HUES6 (cell line): ENCODE results near the gene ST8SIA4.
"Not testable (repeated sequence)": the region's sequence is repeated elsewhere in the genome, so short reads cannot be mapped to it uniquely, and the experiment has no call there.

ENCODE experiments used
- H3K27ac ChIP-seq: 2 replicates; pipeline ENCODE4 v1.7.0; 2013; ENCODE audit warnings: low read depth, mild to moderate bottlenecking, low read length, inconsistent platforms
- H3K27me3 ChIP-seq: 2 replicates; pipeline ENCODE4 v1.6.1; 2013; ENCODE audit warnings: low read length; ENCODE audit not compliant: control insufficient read depth, insufficient read depth
- H3K36me3 ChIP-seq: 2 replicates; pipeline ENCODE4 v1.6.1; 2013; ENCODE audit warnings: low read length; ENCODE audit not compliant: control insufficient read depth, insufficient read depth
- H3K4me1 ChIP-seq: 2 replicates; pipeline ENCODE4 v1.6.1; 2013; ENCODE audit warnings: low read length; ENCODE audit not compliant: control insufficient read depth, insufficient read depth
- H3K4me3 ChIP-seq: 2 replicates; pipeline ENCODE4 v1.5.1; 2013; ENCODE audit warnings: low read depth, low read length
- H3K9ac ChIP-seq: one replicate; pipeline ENCODE4 v1.6.1; 2013; ENCODE audit warnings: mild to moderate bottlenecking, low read length
- H3K9me3 ChIP-seq: 2 replicates; pipeline ENCODE4 v1.6.1; 2013; ENCODE audit warnings: low read depth, low read length; ENCODE audit not compliant: control insufficient read depth, insufficient read depth

Gene ST8SIA4

GRCh38 chr5:100794844-100795243, 108.2 kb downstream of the ST8SIA4 start:
- Histone ChIP-seq H3K9me3 (no peaks in the 10 kb centered on the region), H3K4me3 (no peak overlapping the region), H3K9ac (no peak overlapping the region), H3K36me3 (no peaks in the 10 kb centered on the region), H3K4me1 (peaks cover 13% of the 10 kb centered on the region), H3K27ac (no peak overlapping the region), H3K27me3 (no peaks in the 10 kb centered on the region)

- no peak overlapping the region for H3K4me3 ChIP-seq
- H3K36me3 ChIP-seq, result no peaks in the 10 kb centered on the region
- H3K9ac ChIP-seq, result no peak overlapping the region
- H3K27me3 ChIP-seq, result no peaks in the 10 kb centered on the region
- no peaks in the 10 kb centered on the region for H3K9me3 ChIP-seq
- H3K27ac ChIP-seq, result no peak overlapping the region
- H3K4me1 ChIP-seq, result peaks cover 18% of the 10 kb centered on the region
Measured at GRCh38 chr5:100794218-100794617, 108.9 kb downstream of the ST8SIA4 start.

- no peak overlapping the region for H3K9ac ChIP-seq
- H3K27me3 ChIP-seq, result no peaks in the 10 kb centered on the region
- H3K9me3 ChIP-seq, result no peaks in the 10 kb centered on the region
- no peaks in the 10 kb centered on the region for H3K36me3 ChIP-seq
- H3K4me3 ChIP-seq, result no peak overlapping the region
- no peak overlapping the region for H3K27ac ChIP-seq
- peaks cover 18% of the 10 kb centered on the region for H3K4me1 ChIP-seq
Measured at GRCh38 chr5:100792781-100793180, 110.3 kb downstream of the ST8SIA4 start.

- Histone ChIP-seq H3K4me3 (no peak overlapping the region), H3K9me3 (no peaks in the 10 kb centered on the region), H3K27me3 (no peaks in the 10 kb centered on the region), H3K4me1 (peaks cover 18% of the 10 kb centered on the region), H3K36me3 (no peaks in the 10 kb centered on the region), H3K9ac (no peak overlapping the region), H3K27ac (no peak overlapping the region)
Measured at GRCh38 chr5:100791391-100791790, 111.7 kb downstream of the ST8SIA4 start.

- H3K36me3 ChIP-seq, result no peaks in the 10 kb centered on the region
- H3K4me3 ChIP-seq, result no peak overlapping the region
- H3K27ac ChIP-seq, result no peak overlapping the region
- no peaks in the 10 kb centered on the region for H3K27me3 ChIP-seq
- no peak overlapping the region for H3K9ac ChIP-seq
- no peaks in the 10 kb centered on the region for H3K9me3 ChIP-seq
- peaks cover 18% of the 10 kb centered on the region for H3K4me1 ChIP-seq
Measured at GRCh38 chr5:100790951-100791350, 112.1 kb downstream of the ST8SIA4 start.

GRCh38 chr5:100790170-100790665, 112.9 kb downstream of the ST8SIA4 start:
- Histone ChIP-seq H3K36me3 (no peaks in the 10 kb centered on the region), H3K9ac (no peak overlapping the region), H3K9me3 (0 out of 2 replicates have a peak, but pooled peaks cover under 1% of the 10 kb centered on the region), H3K4me1 (peaks cover 18% of the 10 kb centered on the region), H3K4me3 (no peak overlapping the region), H3K27me3 (no peaks in the 10 kb centered on the region), H3K27ac (no peak overlapping the region)

- Histone ChIP-seq H3K27ac (no peak overlapping the region), H3K9me3 (peaks cover 5% of the 10 kb centered on the region; the same call in 1 of the 2 replicates), H3K4me3 (no peak overlapping the region), H3K36me3 (no peaks in the 10 kb centered on the region), H3K4me1 (peaks cover 18% of the 10 kb centered on the region), H3K27me3 (no peaks in the 10 kb centered on the region), H3K9ac (no peak overlapping the region)
Measured at GRCh38 chr5:100789694-100790093, 113.4 kb downstream of the ST8SIA4 start.

- Histone ChIP-seq H3K27me3 (no peaks in the 10 kb centered on the region), H3K9me3 (peaks cover 5% of the 10 kb centered on the region; the same call in 1 of the 2 replicates), H3K36me3 (no peaks in the 10 kb centered on the region), H3K9ac (no peak overlapping the region), H3K4me3 (no peak overlapping the region), H3K27ac (no peak overlapping the region), H3K4me1 (peaks cover 18% of the 10 kb centered on the region)
Measured at GRCh38 chr5:100788417-100788816, 114.7 kb downstream of the ST8SIA4 start.

GRCh38 chr5:100787648-100788047, 115.4 kb downstream of the ST8SIA4 start:
- Histone ChIP-seq H3K27ac (no peak overlapping the region), H3K9me3 (peaks cover 5% of the 10 kb centered on the region; the same call in 1 of the 2 replicates), H3K27me3 (no peaks in the 10 kb centered on the region), H3K4me3 (no peak overlapping the region), H3K9ac (no peak overlapping the region), H3K4me1 (peaks cover 18% of the 10 kb centered on the region), H3K36me3 (no peaks in the 10 kb centered on the region)

GRCh38 chr5:100785536-100785935, 117.5 kb downstream of the ST8SIA4 start:
- not testable (repeated sequence) for H3K4me3 ChIP-seq, H3K27me3 ChIP-seq, H3K27ac ChIP-seq, H3K9me3 ChIP-seq, H3K9ac ChIP-seq, H3K36me3 ChIP-seq
- peaks cover 11% of the 10 kb centered on the region for H3K4me1 ChIP-seq

- H3K4me1 ChIP-seq, result peaks cover 14% of the 10 kb centered on the region
- H3K27me3 ChIP-seq, result no peaks in the 10 kb centered on the region
- no peaks in the 10 kb centered on the region for H3K36me3 ChIP-seq
- no peak overlapping the region for H3K9ac ChIP-seq
- H3K4me3 ChIP-seq, result no peak overlapping the region
- H3K9me3 ChIP-seq, result peaks cover 5% of the 10 kb centered on the region; the same call in 1 of the 2 replicates
- H3K27ac ChIP-seq, result no peak overlapping the region
Measured at GRCh38 chr5:100780376-100780870, 122.7 kb downstream of the ST8SIA4 start.
